Stimulated activated CD8-positive, alpha-beta memory T cell treated with anti-CD3 and anti-CD28 coated beads, Interleukin-12 subunit alpha, Interleukin-12 subunit beta, amount 100 ng/mL, for 4 hours (primary cell): ENCODE measurements around the gene MRPS27.
"Not testable (repeated sequence)": the region's sequence is repeated elsewhere in the genome, so short reads cannot be mapped to it uniquely, and the experiment has no call there.

Source experiments
- DNase-seq: peaks from one replicate; pipeline ENCODE4 v3.0.0-alpha.2; 2020; ENCODE audit warnings: low read depth

Gene MRPS27

DNA sequence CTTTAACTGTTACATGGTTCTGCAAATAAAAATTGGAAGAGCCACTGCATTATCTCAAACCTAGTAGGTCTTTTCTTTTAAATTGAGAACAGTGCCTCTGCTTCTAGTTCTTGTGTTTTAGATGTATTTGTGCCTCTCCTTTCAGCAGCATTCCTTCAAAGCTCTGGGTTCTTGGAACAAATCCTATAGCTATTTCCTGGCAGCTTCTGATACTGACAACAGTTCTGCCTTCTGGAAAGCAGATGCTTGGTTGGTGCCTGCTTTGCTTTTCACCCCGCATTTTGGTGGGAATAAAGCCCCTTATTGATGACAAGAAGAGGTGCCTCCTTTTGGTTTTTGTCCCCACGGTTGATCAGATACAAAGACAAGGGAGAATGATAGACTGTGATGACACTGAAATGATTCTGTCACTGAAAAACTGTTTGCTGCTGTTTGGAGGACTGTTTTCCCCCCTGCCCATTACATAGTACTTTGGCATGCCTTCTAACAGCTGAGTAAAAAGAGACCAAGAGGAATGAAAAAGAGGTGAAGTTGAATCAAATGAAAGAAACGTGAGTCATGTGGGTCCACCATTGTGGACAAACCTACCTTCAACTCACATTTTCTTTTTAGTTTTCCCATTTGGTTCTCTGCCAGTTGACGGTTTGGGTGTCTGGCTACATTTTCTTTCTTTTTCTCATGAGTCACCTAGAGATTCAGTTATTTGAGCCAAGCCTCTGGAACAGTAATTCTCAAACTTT lies 5.7 kb upstream of the MRPS27 start:
- no peak for DNase-seq

- DNase-seq: no peak
These were observed 4.3 kb upstream of the MRPS27 start for GRCh38 chr5:72324189-72324825.

- not testable (repeated sequence) for DNase-seq
These were observed 535 bp downstream of the MRPS27 start for GRCh38 chr5:72319435-72319975.

- no peak for DNase-seq
These were observed 5.4 kb downstream of the MRPS27 start for GRCh38 chr5:72314571-72315172.

- DNase-seq: no peak
These were observed 6.9 kb downstream of the MRPS27 start for GRCh38 chr5:72313141-72313540.

DNA sequence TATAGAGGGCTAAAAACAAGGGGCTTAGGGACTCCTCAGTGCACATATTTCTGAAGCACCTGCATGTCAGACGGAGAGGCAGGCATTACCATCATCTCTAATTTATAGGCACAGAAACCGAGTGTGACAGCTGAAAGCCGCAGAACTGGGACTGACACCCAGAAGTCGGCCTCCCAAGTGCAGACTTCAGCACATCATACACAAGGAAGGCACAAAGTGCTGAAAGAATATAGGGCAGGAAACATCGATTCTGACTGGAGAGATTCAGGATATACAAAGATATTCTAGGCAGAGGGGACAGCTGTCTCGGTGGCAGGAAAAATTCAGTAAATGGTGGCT lies 11.2 kb downstream of the MRPS27 start:
- no peak for DNase-seq

GRCh38 chr5:72307968-72308852 lies 11.8 kb downstream of the MRPS27 start:
- DNase-seq: peak; percentile 95

GRCh38 chr5:72307573-72307967 lies 12.5 kb downstream of the MRPS27 start:
- DNase-seq: no peak

DNA sequence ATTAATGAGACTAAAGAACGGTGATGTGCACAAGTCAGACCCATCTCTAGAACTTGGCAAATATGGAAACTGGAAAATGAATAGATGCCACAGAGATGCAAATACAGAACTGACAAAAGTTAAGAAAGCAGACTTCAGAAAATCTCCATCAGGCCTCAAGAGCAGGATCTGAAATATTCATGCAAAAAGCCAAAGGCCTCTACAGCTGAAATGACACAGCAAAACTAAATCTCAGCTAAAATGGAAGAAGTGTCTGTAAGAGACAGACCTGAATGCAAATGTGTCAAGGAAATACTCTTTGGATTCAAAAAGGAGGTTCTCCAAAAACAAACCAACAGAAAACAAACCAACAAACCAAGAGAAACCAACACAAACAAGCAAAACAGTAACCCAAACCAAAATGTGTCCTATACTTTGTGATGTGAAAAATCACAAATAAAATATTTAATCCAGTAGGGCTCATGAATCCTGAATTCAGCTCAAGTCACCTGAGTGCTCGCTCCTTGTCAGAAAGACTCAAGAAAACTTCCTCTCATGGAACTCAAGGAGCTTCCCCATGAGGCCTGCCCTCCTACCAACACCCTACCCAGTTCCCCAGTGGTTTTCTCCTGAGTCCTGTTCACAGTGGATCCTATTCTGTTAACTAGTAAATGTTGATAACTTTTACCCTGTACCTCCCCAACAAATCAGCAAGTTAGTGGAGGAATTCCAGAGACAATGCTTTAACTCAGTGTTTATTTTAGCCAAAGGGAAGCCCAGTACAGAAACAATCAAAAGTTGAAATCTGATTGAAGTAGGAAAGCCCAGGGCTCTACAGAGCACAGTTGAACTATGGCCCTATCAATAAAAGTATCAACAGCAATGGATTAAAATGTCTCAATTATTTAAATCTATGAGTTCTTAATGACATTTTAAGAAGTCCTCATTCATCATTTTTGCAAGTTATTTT lies 14.6 kb downstream of the MRPS27 start:
- no peak for DNase-seq

DNA sequence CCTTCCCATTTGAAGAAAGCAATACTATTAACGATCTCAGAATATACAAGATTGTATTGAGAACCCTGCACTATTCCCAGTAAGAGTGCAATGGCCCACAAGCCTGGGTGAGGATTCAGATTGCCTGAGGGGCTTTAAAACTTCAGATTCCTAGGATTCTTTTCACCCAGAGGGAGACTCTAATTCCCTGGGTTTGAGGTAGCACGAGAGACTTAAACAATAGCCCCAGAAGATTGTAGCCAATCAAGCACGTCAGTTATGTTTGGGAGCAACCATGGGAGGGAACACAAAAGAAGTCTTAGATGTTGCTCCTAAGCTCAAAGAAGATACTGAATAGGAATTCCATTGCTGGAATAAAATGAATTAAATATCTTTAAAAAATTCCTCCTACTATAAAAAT lies 17.9 kb downstream of the MRPS27 start:
- DNase-seq: no peak

DNA sequence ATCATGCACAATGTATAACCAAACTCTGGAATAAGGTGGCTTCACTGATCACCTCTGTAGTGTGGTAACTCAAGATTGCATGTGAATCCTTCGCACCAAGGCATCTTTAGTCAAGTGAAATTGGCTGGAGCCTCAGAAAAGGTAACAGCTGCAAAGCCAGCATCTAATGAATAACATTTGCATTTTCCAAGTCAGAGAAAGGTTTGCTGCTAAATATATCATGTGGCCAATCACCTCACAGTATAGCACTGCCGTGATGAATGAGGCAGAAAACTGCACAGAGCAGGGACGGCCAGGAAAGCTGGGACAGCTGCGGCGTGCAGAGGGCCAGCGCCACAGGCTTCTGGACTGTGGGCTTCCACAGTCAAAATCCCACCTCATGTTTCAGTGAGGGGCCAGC lies 18.5 kb downstream of the MRPS27 start:
- no peak for DNase-seq

GRCh38 chr5:72300590-72301339 lies 19.3 kb downstream of the MRPS27 start:
- DNase-seq: no peak

GRCh38 chr5:72298711-72299110 lies 21.3 kb downstream of the MRPS27 start:
- no peak for DNase-seq

- DNase-seq: not testable (repeated sequence)
These were observed 21.9 kb downstream of the MRPS27 start for GRCh38 chr5:72298136-72298535.

GRCh38 chr5:72296256-72296655 lies 23.8 kb downstream of the MRPS27 start:
- DNase-seq: no peak

- no peak for DNase-seq
These were observed 24.5 kb downstream of the MRPS27 start for GRCh38 chr5:72295539-72295938.

DNA sequence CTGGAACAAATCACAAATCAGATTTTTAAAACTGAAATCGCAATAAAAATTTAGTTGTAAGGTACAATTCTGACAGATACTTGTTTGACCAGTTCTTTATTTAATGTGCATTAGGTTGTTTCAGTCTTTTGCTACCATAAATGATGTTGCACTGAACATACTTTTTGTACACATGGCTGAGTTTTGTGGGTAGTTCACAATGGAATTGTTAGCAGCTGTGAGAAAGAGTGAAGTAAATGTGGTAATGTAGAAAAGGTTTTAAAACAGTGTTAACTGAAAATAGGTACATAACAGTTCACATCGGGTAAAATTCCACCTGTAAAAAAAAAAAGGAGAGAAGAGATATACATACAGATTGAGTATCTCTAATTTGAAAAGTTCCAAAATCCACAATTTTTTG lies 25.6 kb downstream of the MRPS27 start:
- no peak for DNase-seq

DNA sequence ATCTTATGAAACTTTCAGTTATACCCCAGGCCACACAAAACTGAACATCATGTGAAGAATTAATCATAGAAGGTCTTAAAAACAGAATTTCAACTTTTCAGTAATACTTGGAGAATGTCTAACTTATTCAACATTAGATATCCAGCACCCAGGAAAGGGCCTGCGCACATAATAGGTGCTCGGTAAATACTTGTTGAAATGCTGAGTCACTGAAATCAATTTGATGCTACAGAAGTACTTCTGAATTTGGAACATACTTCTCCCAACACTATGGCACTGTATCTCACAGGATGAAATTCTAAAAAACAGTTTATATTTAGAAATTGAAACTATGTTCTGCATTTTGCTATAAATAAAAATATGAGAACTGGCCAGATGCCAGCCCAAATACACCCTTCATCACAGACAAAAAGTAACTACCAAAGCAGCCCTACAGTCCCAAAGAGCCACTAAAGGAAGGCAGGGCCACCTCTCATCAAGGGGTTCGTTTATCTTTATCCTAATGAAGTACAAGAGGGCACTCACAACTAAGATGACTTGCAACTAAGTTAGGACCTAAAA lies 26.5 kb downstream of the MRPS27 start:
- no peak for DNase-seq

DNA sequence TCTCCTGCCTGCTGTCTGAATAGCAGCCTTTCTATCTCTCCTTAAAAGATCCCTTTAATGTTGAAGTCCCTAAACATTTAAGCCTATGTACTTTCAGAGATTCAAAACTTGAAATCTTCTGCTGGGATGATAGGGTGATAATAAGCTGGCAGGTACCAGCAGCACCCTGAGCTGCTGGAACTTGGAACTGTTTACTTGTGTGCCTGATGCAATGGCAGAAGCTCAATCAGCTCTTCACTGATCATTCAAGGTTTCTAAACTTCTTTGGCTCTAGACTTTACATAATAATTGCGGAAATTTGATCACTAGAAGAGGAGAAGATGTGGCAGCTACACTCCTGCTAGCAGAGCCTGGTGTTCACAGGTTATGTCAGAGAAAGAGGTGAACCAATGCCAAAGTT lies 27.6 kb downstream of the MRPS27 start:
- DNase-seq: no peak

DNA sequence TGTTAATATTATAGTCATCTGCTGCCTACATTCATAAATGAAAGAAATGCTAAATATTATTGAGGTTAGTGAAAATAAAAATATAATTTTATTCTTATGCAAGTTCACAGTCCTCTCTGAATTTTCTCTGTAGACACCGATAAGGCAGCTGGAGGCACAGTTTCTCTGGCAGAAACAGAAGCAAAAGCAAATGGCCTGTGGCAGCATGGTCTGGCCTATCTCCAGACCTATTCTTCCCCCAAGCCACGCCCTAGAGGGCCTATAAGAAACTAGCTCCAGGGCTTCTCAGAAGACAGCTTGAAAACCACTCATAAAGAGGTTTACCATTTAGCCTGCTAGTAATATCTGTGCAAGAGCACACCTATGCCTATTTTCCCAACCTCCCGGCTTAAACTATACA lies 28.4 kb downstream of the MRPS27 start:
- DNase-seq: no peak
